NT2/D1 (cell line): ENCODE results near the gene NENF.

ENCODE experiments used
- SUZ12 ChIP-seq: IDR thresholded peaks from 2 replicates; pipeline ENCODE4 v1.6.1; 2011; ENCODE audit not compliant: insufficient read length, insufficient read depth; ENCODE audit errors: extremely low read depth
- YY1 ChIP-seq: IDR thresholded peaks from 2 replicates; pipeline ENCODE4 v1.6.1; 2011; ENCODE audit not compliant: insufficient read length, insufficient read depth
- ZNF274 ChIP-seq: IDR thresholded peaks from 2 replicates; pipeline ENCODE4 v1.6.1; 2011; ENCODE audit warnings: mild to moderate bottlenecking, low read depth, low read length

DNA sequence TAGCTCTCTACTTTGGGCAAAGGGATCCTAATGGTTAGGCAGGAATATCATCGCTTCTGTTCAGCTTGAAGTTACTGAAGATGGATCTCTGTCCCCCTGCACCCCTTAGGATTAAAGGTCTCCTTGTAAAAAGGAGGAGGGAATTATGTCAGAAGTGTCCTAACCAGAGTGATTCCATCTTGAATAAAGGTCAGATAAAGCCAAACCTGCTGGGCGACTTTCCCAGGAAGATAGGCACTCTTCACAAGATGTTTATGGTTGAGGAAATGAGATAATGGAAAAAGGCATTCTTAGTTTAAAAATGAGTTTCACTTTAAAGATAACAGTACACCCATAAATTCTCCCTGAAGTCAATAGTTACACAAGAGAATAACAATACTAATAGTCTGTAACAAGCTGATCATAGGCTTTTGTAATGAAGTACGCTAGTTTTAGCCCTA, 1.7 kb upstream of the NENF start:
- no peak for TF ChIP-seq YY1
- TF ChIP-seq ZNF274, result no peak
- TF ChIP-seq SUZ12, result no peak
